ENCODE measurements around the gene SDK1.

SDK1 gene

GRCh38 chr7:3321745-3322144 is 20.7 kb downstream of the SDK1 start:
- H2AK5ac ChIP-seq (ENCODE audit: low read depth, low read length): no peak overlapping the region
- H3K27me3 ChIP-seq (ENCODE audit: control insufficient read depth in 3 of 3, insufficient read depth in 3 of 3, low read depth in 1 of 3, low read length in 3 of 3): no peaks in the 10 kb centered on the region
- H3K79me1 ChIP-seq (ENCODE audit: low read depth, low read length): no peaks in the 10 kb centered on the region
- H2BK15ac ChIP-seq (ENCODE audit: low read length): no peak overlapping the region
- no peaks in the 10 kb centered on the region for H3K4me1 ChIP-seq (ENCODE audit: control insufficient read depth in 2 of 2, insufficient read depth in 1 of 2, low read depth in 1 of 2, low read length in 2 of 2)
- no peak overlapping the region for H2BK120ac ChIP-seq (ENCODE audit: low read depth, low read length)
- no peak overlapping the region for H2BK12ac ChIP-seq (ENCODE audit: low read length)
- no peak overlapping the region for H4K91ac ChIP-seq (ENCODE audit: low read depth, low read length, poor library complexity)
- peaks cover 2 to 7% of the 10 kb centered on the region in 2 donors for H3K9me3 ChIP-seq (replicated peaks in 1 of 2; ENCODE audit: control insufficient read depth in 2 of 2, insufficient read depth in 1 of 2, low read depth in 1 of 2, low read length in 2 of 2)
- H3K14ac ChIP-seq (ENCODE audit: low read length): no peak overlapping the region
- H3K4me3 ChIP-seq (ENCODE audit: low read length in 2 of 2): no peak overlapping the region
- no peak overlapping the region for H2AFZ ChIP-seq (ENCODE audit: low read length)
- H3K36me3 ChIP-seq (replicated peaks in 1 of 2; ENCODE audit: control insufficient read depth in 2 of 2, insufficient read depth in 2 of 2, low read length in 2 of 2): no peaks in the 10 kb centered on the region
- H3K27ac ChIP-seq (replicated peaks; ENCODE audit: low read length): no peak overlapping the region
- no peak overlapping the region for H3K4me2 ChIP-seq (ENCODE audit: insufficient read depth, low read length, poor library complexity, severe bottlenecking)
- H4K8ac ChIP-seq (ENCODE audit: low read depth, low read length): no peak overlapping the region
- H3K18ac ChIP-seq (ENCODE audit: low read length): no peak overlapping the region
- no peak overlapping the region for H3K4ac ChIP-seq (ENCODE audit: low read length)
- no peak overlapping the region for H3K9ac ChIP-seq (ENCODE audit: low read depth, low read length, poor library complexity)
- DNase-seq (ENCODE audit: low spot score): no peak
- H2BK5ac ChIP-seq (ENCODE audit: low read length): no peak overlapping the region
- WGBS, 2 donors (ENCODE audit: extremely low coverage in 2 of 2, insufficient read length in 2 of 2, insufficient replicate concordance in 1 of 2): no CpG with 5 or more reads among the region's 3 CpGs
- no peak overlapping the region for H3K23ac ChIP-seq (ENCODE audit: low read depth, low read length, poor library complexity)

- no peak overlapping the region for H3K4ac ChIP-seq (ENCODE audit: low read length)
- H3K79me1 ChIP-seq (ENCODE audit: low read depth, low read length): no peaks in the 10 kb centered on the region
- H3K9ac ChIP-seq (ENCODE audit: low read depth, low read length, poor library complexity): no peak overlapping the region
- H2AFZ ChIP-seq (ENCODE audit: low read length): no peak overlapping the region
- H2BK15ac ChIP-seq (ENCODE audit: low read length): no peak overlapping the region
- no peaks in the 10 kb centered on the region for H3K36me3 ChIP-seq (replicated peaks in 1 of 2; ENCODE audit: control insufficient read depth in 2 of 2, insufficient read depth in 2 of 2, low read length in 2 of 2)
- H3K4me2 ChIP-seq (ENCODE audit: insufficient read depth, low read length, poor library complexity, severe bottlenecking): no peak overlapping the region
- no peak for DNase-seq (ENCODE audit: low spot score)
- H2AK5ac ChIP-seq (ENCODE audit: low read depth, low read length): no peak overlapping the region
- no peak overlapping the region for H3K27ac ChIP-seq (replicated peaks; ENCODE audit: low read length)
- WGBS, 2 donors (ENCODE audit: extremely low coverage in 2 of 2, insufficient read length in 2 of 2, insufficient replicate concordance in 1 of 2): no CpG with 5 or more reads among the region's 1 CpG
- H4K8ac ChIP-seq (ENCODE audit: low read depth, low read length): no peak overlapping the region
- H3K18ac ChIP-seq (ENCODE audit: low read length): no peak overlapping the region
- no peaks in the 10 kb centered on the region for H3K4me1 ChIP-seq (ENCODE audit: control insufficient read depth in 2 of 2, insufficient read depth in 1 of 2, low read depth in 1 of 2, low read length in 2 of 2)
- H2BK120ac ChIP-seq (ENCODE audit: low read depth, low read length): no peak overlapping the region
- H3K14ac ChIP-seq (ENCODE audit: low read length): no peak overlapping the region
- no peak overlapping the region for H3K23ac ChIP-seq (ENCODE audit: low read depth, low read length, poor library complexity)
- H3K9me3 ChIP-seq (replicated peaks in 1 of 2; ENCODE audit: control insufficient read depth in 2 of 2, insufficient read depth in 1 of 2, low read depth in 1 of 2, low read length in 2 of 2): peaks cover 2 to 7% of the 10 kb centered on the region in 2 donors
- no peak overlapping the region for H3K4me3 ChIP-seq (ENCODE audit: low read length in 2 of 2)
- H2BK12ac ChIP-seq (ENCODE audit: low read length): no peak overlapping the region
- H3K27me3 ChIP-seq (ENCODE audit: control insufficient read depth in 3 of 3, insufficient read depth in 3 of 3, low read depth in 1 of 3, low read length in 3 of 3): no peaks in the 10 kb centered on the region
- no peak overlapping the region for H4K91ac ChIP-seq (ENCODE audit: low read depth, low read length, poor library complexity)
- no peak overlapping the region for H2BK5ac ChIP-seq (ENCODE audit: low read length)
Measured at GRCh38 chr7:3326246-3326645, 25.2 kb downstream of the SDK1 start.

- no peak overlapping the region for H2BK120ac ChIP-seq (ENCODE audit: low read depth, low read length)
- H2AFZ ChIP-seq (ENCODE audit: low read length): no peak overlapping the region
- H3K4me1 ChIP-seq (ENCODE audit: control insufficient read depth in 2 of 2, insufficient read depth in 1 of 2, low read depth in 1 of 2, low read length in 2 of 2): no peaks in the 10 kb centered on the region
- no peak overlapping the region for H4K91ac ChIP-seq (ENCODE audit: low read depth, low read length, poor library complexity)
- no peak overlapping the region for H3K4ac ChIP-seq (ENCODE audit: low read length)
- H2AK5ac ChIP-seq (ENCODE audit: low read depth, low read length): no peak overlapping the region
- no peak overlapping the region for H3K18ac ChIP-seq (ENCODE audit: low read length)
- peaks cover 2 to 7% of the 10 kb centered on the region in 2 donors for H3K9me3 ChIP-seq (replicated peaks in 1 of 2; ENCODE audit: control insufficient read depth in 2 of 2, insufficient read depth in 1 of 2, low read depth in 1 of 2, low read length in 2 of 2)
- no peaks in the 10 kb centered on the region for H3K36me3 ChIP-seq (replicated peaks in 1 of 2; ENCODE audit: control insufficient read depth in 2 of 2, insufficient read depth in 2 of 2, low read length in 2 of 2)
- no peak overlapping the region for H3K4me2 ChIP-seq (ENCODE audit: insufficient read depth, low read length, poor library complexity, severe bottlenecking)
- no peak overlapping the region for H3K9ac ChIP-seq (ENCODE audit: low read depth, low read length, poor library complexity)
- no peak overlapping the region for H2BK5ac ChIP-seq (ENCODE audit: low read length)
- no peak overlapping the region for H2BK12ac ChIP-seq (ENCODE audit: low read length)
- H3K4me3 ChIP-seq (ENCODE audit: low read length in 2 of 2): no peak overlapping the region
- no peaks in the 10 kb centered on the region for H3K27me3 ChIP-seq (ENCODE audit: control insufficient read depth in 3 of 3, insufficient read depth in 3 of 3, low read depth in 1 of 3, low read length in 3 of 3)
- no peaks in the 10 kb centered on the region for H3K79me1 ChIP-seq (ENCODE audit: low read depth, low read length)
- no peak overlapping the region for H2BK15ac ChIP-seq (ENCODE audit: low read length)
- no peak overlapping the region for H4K8ac ChIP-seq (ENCODE audit: low read depth, low read length)
- H3K23ac ChIP-seq (ENCODE audit: low read depth, low read length, poor library complexity): no peak overlapping the region
- WGBS, 2 donors (ENCODE audit: extremely low coverage in 2 of 2, insufficient read length in 2 of 2, insufficient replicate concordance in 1 of 2): no CpG with 5 or more reads among the region's 2 CpGs
- no peak overlapping the region for H3K14ac ChIP-seq (ENCODE audit: low read length)
- H3K27ac ChIP-seq (replicated peaks; ENCODE audit: low read length): no peak overlapping the region
- no peak for DNase-seq (ENCODE audit: low spot score)
Measured at GRCh38 chr7:3327099-3327498, 26.0 kb downstream of the SDK1 start.

DNA sequence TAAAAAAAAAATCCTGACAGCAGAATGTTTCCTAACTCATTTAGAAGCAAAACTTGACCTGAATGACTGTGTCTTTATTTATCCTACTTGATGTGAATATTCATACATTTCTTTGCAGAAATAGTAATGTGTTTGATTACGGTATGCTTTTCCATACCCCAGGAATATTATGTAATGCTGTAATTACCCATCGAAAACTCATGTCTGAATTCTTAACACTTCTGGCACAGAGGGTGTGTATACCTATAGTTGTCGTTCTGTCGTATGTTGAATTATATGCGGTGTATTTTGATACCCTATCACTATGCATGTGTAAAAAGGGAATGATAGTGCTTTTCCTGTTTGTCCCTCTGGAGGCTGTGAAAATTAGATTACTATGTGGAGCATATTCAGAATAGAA is 26.6 kb downstream of the SDK1 start:
- Histone ChIP-seq H3K18ac (ENCODE audit: low read length) (no peak overlapping the region), H2BK15ac (ENCODE audit: low read length) (no peak overlapping the region), H3K36me3 (replicated peaks in 1 of 2; ENCODE audit: control insufficient read depth in 2 of 2, insufficient read depth in 2 of 2, low read length in 2 of 2) (no peaks in the 10 kb centered on the region), H3K23ac (ENCODE audit: low read depth, low read length, poor library complexity) (no peak overlapping the region), H3K79me1 (ENCODE audit: low read depth, low read length) (no peaks in the 10 kb centered on the region), H3K4me2 (ENCODE audit: insufficient read depth, low read length, poor library complexity, severe bottlenecking) (no peak overlapping the region), H4K91ac (ENCODE audit: low read depth, low read length, poor library complexity) (no peak overlapping the region), H3K9me3 (replicated peaks in 1 of 2; ENCODE audit: control insufficient read depth in 2 of 2, insufficient read depth in 1 of 2, low read depth in 1 of 2, low read length in 2 of 2) (peaks cover 2 to 7% of the 10 kb centered on the region in 2 donors), H3K14ac (ENCODE audit: low read length) (no peak overlapping the region), H4K8ac (ENCODE audit: low read depth, low read length) (no peak overlapping the region), H3K9ac (ENCODE audit: low read depth, low read length, poor library complexity) (no peak overlapping the region), H3K27me3 (ENCODE audit: control insufficient read depth in 3 of 3, insufficient read depth in 3 of 3, low read depth in 1 of 3, low read length in 3 of 3) (no peaks in the 10 kb centered on the region), H3K4me1 (ENCODE audit: control insufficient read depth in 2 of 2, insufficient read depth in 1 of 2, low read depth in 1 of 2, low read length in 2 of 2) (no peaks in the 10 kb centered on the region), H2BK5ac (ENCODE audit: low read length) (no peak overlapping the region), H3K4me3 (ENCODE audit: low read length in 2 of 2) (no peak overlapping the region), H2AFZ (ENCODE audit: low read length) (no peak overlapping the region), H2BK12ac (ENCODE audit: low read length) (no peak overlapping the region), H2BK120ac (ENCODE audit: low read depth, low read length) (no peak overlapping the region), H3K4ac (ENCODE audit: low read length) (no peak overlapping the region), H2AK5ac (ENCODE audit: low read depth, low read length) (no peak overlapping the region), H3K27ac (replicated peaks; ENCODE audit: low read length) (no peak overlapping the region)
- no peak for DNase-seq (ENCODE audit: low spot score)
- WGBS, 2 donors (ENCODE audit: extremely low coverage in 2 of 2, insufficient read length in 2 of 2, insufficient replicate concordance in 1 of 2): no CpG with 5 or more reads among the region's 5 CpGs
